Activated CD8-positive, alpha-beta memory T cell treated with anti-CD3 and anti-CD28 coated beads, Interleukin-2, amount 50 U/mL, for 24 hours (primary cell): ENCODE results near the gene HUS1B.

Experiments used
- DNase-seq: peaks from one replicate; pipeline ENCODE4 v3.0.0-alpha.2; 2020; ENCODE audit errors: extremely low read depth

Gene HUS1B

DNA sequence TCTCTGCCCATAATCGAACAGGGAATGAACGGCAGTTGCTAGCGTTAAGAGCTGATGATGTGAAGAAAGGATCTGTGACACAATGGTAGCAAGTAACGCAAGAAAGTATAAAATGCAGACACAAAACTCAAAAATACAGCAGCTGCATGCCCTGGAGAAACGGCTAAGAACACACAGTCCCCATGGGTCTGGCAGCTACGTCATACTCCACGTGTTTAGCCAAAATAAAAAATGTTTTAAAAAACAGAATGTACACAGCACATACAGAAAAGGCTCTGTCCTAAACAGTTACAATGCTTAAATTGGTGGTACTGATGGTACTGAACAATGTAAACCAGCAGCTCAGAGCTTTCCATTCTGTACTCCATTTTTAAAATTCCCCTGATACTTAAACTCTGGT lies 34.4 kb downstream of the HUS1B start:
- no peak for DNase-seq

GRCh38 chr6:621931-622330 lies 35.0 kb downstream of the HUS1B start:
- no peak for DNase-seq

DNA sequence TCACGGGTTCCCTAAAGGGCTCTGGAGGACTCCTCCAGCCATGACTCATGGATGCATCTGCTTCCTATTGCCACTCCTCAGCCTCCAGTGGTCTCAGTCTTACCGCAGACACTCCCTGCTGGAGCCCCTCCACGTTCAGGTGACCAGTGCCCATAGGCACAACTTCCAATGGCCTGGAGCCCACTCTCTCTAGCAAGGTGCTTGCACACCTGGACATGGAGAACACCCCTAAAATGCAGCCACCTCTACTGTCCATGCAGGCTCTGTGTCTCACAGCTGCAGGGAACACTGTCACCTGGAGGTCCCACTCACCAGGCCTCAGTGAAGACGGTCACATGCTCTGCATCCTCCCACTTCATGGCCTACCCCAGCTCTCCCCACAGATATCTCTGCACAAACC lies 36.0 kb downstream of the HUS1B start:
- no peak for DNase-seq

GRCh38 chr6:620166-620565 lies 36.7 kb downstream of the HUS1B start:
- no peak for DNase-seq

- no peak for DNase-seq
Observed at GRCh38 chr6:617456-618100, 39.3 kb downstream of the HUS1B start.

- DNase-seq = no peak
Observed at GRCh38 chr6:613981-614380, 42.9 kb downstream of the HUS1B start.

- no peak for DNase-seq
Observed at GRCh38 chr6:611928-612327, 45.0 kb downstream of the HUS1B start.

DNA sequence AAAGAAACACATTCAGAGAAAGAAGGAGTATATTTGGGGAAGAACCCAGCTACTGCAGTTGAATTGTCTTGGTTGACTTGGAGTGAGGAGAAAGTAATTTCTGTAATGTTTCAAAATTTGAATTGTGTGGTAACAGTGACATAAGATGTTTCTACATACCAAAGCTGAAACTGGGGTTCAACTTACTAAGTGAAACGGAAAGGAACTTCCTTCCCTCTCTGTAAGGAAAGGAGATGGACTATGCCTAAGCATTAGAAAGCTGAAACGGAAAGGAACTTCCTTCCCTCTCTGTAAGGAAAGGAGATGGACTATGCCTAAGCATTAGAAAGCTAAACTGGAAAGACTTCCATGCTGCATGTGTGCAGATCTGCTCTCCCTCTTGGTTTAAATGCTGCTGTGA lies 46.0 kb downstream of the HUS1B start:
- no peak for DNase-seq

DNA sequence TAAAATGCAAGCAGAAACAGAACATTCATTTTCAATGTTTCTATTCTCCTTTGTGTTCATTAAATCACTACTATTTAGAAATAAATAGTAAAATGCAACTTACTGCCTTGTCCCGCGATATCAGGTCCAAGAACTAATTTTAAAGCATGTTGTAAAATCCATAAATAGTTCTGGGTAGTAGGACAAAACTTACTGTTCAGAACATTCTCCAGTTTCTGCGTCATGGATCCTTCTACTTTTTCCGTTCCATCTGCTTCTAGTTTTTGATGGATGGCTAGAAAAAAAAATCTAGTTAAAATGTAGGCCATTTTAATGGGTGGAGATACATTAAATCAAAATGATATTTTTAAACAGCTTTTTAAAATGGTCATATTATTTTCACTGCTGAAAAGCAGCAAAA lies 47.0 kb downstream of the HUS1B start:
- DNase-seq = no peak

- no peak for DNase-seq
Observed at GRCh38 chr6:606829-607379, 50.0 kb downstream of the HUS1B start.
